GM13976 (cell line): Measurements from ENCODE around the gene ZNF500.

Experiments
- DNase-seq: peaks from one replicate; pipeline ENCODE4 v3.0.0; 2012; ENCODE audit warnings: low spot score
- CTCF ChIP-seq: IDR thresholded peaks from 2 replicates; pipeline ENCODE4 v1.5.1; 2012; ENCODE audit warnings: borderline replicate concordance, mild to moderate bottlenecking; ENCODE audit not compliant: insufficient read depth; ENCODE audit errors: extremely low read depth, missing control alignments, control extremely low read depth
- in situ Hi-C: fragments of 300-500 bp; cut with MboI; formaldehyde crosslinking; loops from one replicate; pipeline ENCODE4 v1.12.0; 2022; ENCODE audit warnings: low sequenced_read_pairs, mixed read lengths, inconsistent platforms; ENCODE audit not compliant: unreplicated experiment

ZNF500 gene

DNA sequence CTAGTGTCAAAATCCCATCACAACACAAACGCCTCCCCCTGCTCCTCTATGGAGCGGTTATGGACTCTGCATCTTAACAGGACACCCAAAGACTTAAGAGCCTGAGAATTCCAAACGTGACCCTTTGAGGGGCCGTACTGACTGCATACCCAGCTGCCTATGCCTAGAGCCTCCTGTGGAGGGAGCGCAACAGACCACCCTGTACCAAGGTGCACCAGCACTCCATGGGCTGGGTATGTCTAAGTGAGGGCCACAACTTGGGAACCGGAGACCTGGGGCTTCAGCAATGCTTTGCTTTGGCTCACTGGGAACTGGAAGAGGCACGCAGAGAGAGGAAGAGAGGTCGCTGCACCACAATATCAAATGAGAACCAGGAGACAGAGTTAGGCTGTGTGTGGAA is 38.3 kb downstream of the ZNF500 start:
- in situ Hi-C loops = no loop called here
- DNase-seq = no peak
- no peak for TF ChIP-seq CTCF

DNA sequence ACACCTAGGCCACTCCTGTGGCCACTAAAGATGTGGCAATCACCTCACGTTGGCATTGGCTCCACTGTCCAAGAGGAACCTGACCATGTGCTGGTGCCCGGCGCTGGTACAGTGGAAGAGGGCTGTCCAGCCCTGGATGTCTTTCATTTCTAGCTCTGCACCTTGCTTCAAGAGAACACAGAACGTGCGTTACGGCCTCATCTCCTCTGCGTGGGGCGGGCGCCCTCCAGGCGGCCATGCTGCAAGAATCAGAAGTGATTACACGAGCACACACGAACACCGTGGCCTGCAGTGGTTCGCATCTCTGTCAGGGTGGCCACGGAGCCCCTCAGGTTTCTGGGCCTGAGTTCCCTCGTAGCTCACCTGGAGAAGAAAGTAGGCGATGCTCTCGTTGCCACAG is 40.3 kb downstream of the ZNF500 start:
- in situ Hi-C loops = no loop called here
- DNase-seq = no peak
- no peak for TF ChIP-seq CTCF

GRCh38 chr16:4724661-4725270 is 42.2 kb downstream of the ZNF500 start:
- in situ Hi-C loops = no loop called here
- no peak for TF ChIP-seq CTCF
- DNase-seq = no peak

GRCh38 chr16:4723071-4723767 is 43.7 kb downstream of the ZNF500 start:
- in situ Hi-C loops = no loop called here

GRCh38 chr16:4718466-4718865 is 48.5 kb downstream of the ZNF500 start:
- in situ Hi-C loops = no loop called here
- TF ChIP-seq CTCF = no peak
- DNase-seq = no peak

More at GRCh38 chr16:4723071-4723767, 43.7 kb downstream of the ZNF500 start:
- no peak for DNase-seq
- no peak for TF ChIP-seq CTCF

DNA sequence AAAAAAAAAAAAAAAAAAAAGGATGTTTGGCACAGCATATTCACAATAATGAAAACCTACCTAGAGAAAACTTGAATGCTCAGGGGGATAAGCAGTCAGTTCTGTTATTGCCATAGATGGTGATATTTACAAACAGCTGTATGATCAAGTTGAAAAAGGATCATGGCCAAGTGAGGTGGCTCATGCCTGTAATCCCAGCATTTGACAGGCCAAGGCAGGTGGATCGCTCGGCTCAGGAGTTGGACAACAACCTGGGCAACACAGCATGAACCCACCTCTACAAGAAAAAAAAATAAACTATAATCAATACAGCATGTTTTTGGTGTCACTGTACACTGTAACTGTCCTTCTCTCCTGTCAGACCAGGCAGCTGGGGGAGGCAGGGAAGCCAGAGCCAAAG is 52.0 kb downstream of the ZNF500 start:
- in situ Hi-C loops = no loop called here
- DNase-seq = no peak
- no peak for TF ChIP-seq CTCF
